ENCODE results near the gene BIN1. TPM values are rescaled to one million over a fixed set of nuclear protein-coding genes. Genes with fewer than 3 reads are reported as not detected.

The BIN1 gene
- polyA plus RNA-seq, 1 of the 3 experiments (the other 2 are of a cell fraction), result 40.3 TPM

GRCh38 chr2:126999106-126999756, 107.7 kb downstream of the BIN1 start:
- Histone ChIP-seq H3K27me3 (ENCODE audit: insufficient read depth) (no peaks in the 10 kb centered on the region), H3K36me3 (replicated peaks in 1 of 2; ENCODE audit: control insufficient read depth in 1 of 2, insufficient read depth in 2 of 2, low read length in 1 of 2) (no peaks in the 10 kb centered on the region), H3K79me2 (ENCODE audit: insufficient read depth) (no peaks in the 10 kb centered on the region), H3K9me3 (no peaks in the 10 kb centered on the region), H3K4me3 (ENCODE audit: low read depth in 2 of 2, low read length in 1 of 2) (no peak overlapping the region), H3K27ac (ENCODE audit: low read depth in 2 of 2, low read length in 1 of 2) (no peak overlapping the region), H3K4me1 (ENCODE audit: control insufficient read depth in 1 of 2, insufficient read depth in 2 of 2, low read depth in 1 of 2, low read length in 1 of 2) (peaks cover 0 to 3% of the 10 kb centered on the region in 2 experiments; a peak in 1 of 4 replicates), H4K20me1 (ENCODE audit: insufficient read depth) (no peaks in the 10 kb centered on the region), H3F3A (replicated peaks; ENCODE audit: insufficient read depth) (no peaks in the 10 kb centered on the region), H2AFZ (ENCODE audit: low read depth) (no peak overlapping the region), H3K4me2 (no peak overlapping the region), H3K9ac (no peak overlapping the region), H3K9me2 (no peaks in the 10 kb centered on the region)
- POLR2A ChIA-PET, result interaction anchor here (0.6 kb wide), 1 partner anchor 107 kb away, joined by 3 read pairs; no protein-coding TSS in a partner anchor
- no peak for DNase-seq
- TF ChIP-seq FOSL2 (IDR thresholded peaks at IDR 0.05; ENCODE audit: borderline replicate concordance, low read depth) (no peak), TCF12 (IDR thresholded peaks at IDR 0.05) (no peak), USF2 (IDR thresholded peaks at IDR 0.05; ENCODE audit: borderline replicate concordance, low read depth, low read length) (no peak), EZH2phosphoT487 (IDR thresholded peaks at IDR 0.05; ENCODE audit: borderline replicate concordance, low read depth) (no peak), MEF2A (IDR thresholded peaks at IDR 0.05; ENCODE audit: borderline replicate concordance, low read depth) (no peak), RXRA (IDR thresholded peaks at IDR 0.05; ENCODE audit: borderline replicate concordance, low read depth) (no peak), GATA2 (CRISPR knock-in tag; IDR thresholded peaks at IDR 0.05) (no peak), POLR2AphosphoS5 (IDR thresholded peaks at IDR 0.05; ENCODE audit: low read depth, low read length) (no peak), GABPA (IDR thresholded peaks at IDR 0.05; ENCODE audit: low read depth) (no peak), FOXM1 (IDR thresholded peaks at IDR 0.05; ENCODE audit: low read depth) (no peak), TEAD4 (IDR thresholded peaks at IDR 0.05; ENCODE audit: borderline replicate concordance, insufficient read depth) (no peak)
- CTCF ChIA-PET, result interaction anchor here (0.7 to 2.0 kb wide), 4 partner anchors 22 to 222 kb away, joined by 3 to 5 read pairs (median 4); no protein-coding TSS in a partner anchor
- WGBS (ENCODE audit: low lambda C conversion rate), result 40% methylated on average over 4 of the region's 5 CpGs

GRCh38 chr2:126998486-126998885, 108.5 kb downstream of the BIN1 start:
- ChIA-PET CTCF (interaction anchor here (1.2 to 1.8 kb wide), 2 partner anchors 26 to 204 kb away, joined by 4 read pairs; no protein-coding TSS in a partner anchor), POLR2A (no interaction called here)
- H3K27me3 ChIP-seq (ENCODE audit: insufficient read depth), result no peaks in the 10 kb centered on the region
- no peak overlapping the region for H3K27ac ChIP-seq (ENCODE audit: low read depth in 2 of 2, low read length in 1 of 2)
- no peak overlapping the region for H2AFZ ChIP-seq (ENCODE audit: low read depth)
- no peak overlapping the region for H3K9ac ChIP-seq
- no peaks in the 10 kb centered on the region for H3K79me2 ChIP-seq (ENCODE audit: insufficient read depth)
- H3K9me2 ChIP-seq, result no peaks in the 10 kb centered on the region
- TF ChIP-seq TEAD4 (IDR thresholded peaks at IDR 0.05; ENCODE audit: borderline replicate concordance, insufficient read depth), result no peak
- no peak for TF ChIP-seq YY1 (IDR thresholded peaks at IDR 0.05; ENCODE audit: low read depth)
- no peak for TF ChIP-seq USF1 (IDR thresholded peaks at IDR 0.05; ENCODE audit: borderline replicate concordance, low read depth)
- no peak for TF ChIP-seq USF2 (IDR thresholded peaks at IDR 0.05; ENCODE audit: borderline replicate concordance, low read depth, low read length)
- no peak for TF ChIP-seq NRF1 (IDR thresholded peaks at IDR 0.05; ENCODE audit: low read depth, low read length)
- no peak for TF ChIP-seq GABPA (IDR thresholded peaks at IDR 0.05; ENCODE audit: low read depth)
- no peak for TF ChIP-seq ELF1 (IDR thresholded peaks at IDR 0.05)
- TF ChIP-seq PBX3 (IDR thresholded peaks at IDR 0.05), result no peak
- no peak for TF ChIP-seq RCOR1 (IDR thresholded peaks at IDR 0.05; ENCODE audit: low read length)
- no peak for TF ChIP-seq RXRA (IDR thresholded peaks at IDR 0.05; ENCODE audit: borderline replicate concordance, low read depth)
- no peak for TF ChIP-seq SMC3 (IDR thresholded peaks at IDR 0.05; ENCODE audit: low read depth, low read length)
- TF ChIP-seq MAX (IDR thresholded peaks at IDR 0.05; ENCODE audit: low read depth), result no peak
- TF ChIP-seq EP300 (IDR thresholded peaks at IDR 0.05; ENCODE audit: borderline replicate concordance in 1 of 2, low read depth in 1 of 2, low read length in 1 of 2), result no peak
- TF ChIP-seq MXI1 (IDR thresholded peaks at IDR 0.05; ENCODE audit: low read depth, low read length), result no peak
- no peak for TF ChIP-seq CHD2 (IDR thresholded peaks at IDR 0.05; ENCODE audit: low read length, partially characterized antibody)
- no peak for TF ChIP-seq FOSL2 (IDR thresholded peaks at IDR 0.05; ENCODE audit: borderline replicate concordance, low read depth)
- TF ChIP-seq GATA2 (CRISPR knock-in tag; IDR thresholded peaks at IDR 0.05), result no peak
- TF ChIP-seq IRF3 (IDR thresholded peaks at IDR 0.05; ENCODE audit: low read depth, low read length), result no peak
- H3K36me3 ChIP-seq (replicated peaks in 1 of 2; ENCODE audit: control insufficient read depth in 1 of 2, insufficient read depth in 2 of 2, low read length in 1 of 2), result no peaks in the 10 kb centered on the region
- no peaks in the 10 kb centered on the region for H3K9me3 ChIP-seq
- H3F3A ChIP-seq (replicated peaks; ENCODE audit: insufficient read depth), result no peaks in the 10 kb centered on the region
- H3K4me3 ChIP-seq (ENCODE audit: low read depth in 2 of 2, low read length in 1 of 2), result no peak overlapping the region
- H4K20me1 ChIP-seq (ENCODE audit: insufficient read depth), result no peaks in the 10 kb centered on the region
- peaks cover 0 to 4% of the 10 kb centered on the region in 2 experiments; a peak in 1 of 4 replicates for H3K4me1 ChIP-seq (ENCODE audit: control insufficient read depth in 1 of 2, insufficient read depth in 2 of 2, low read depth in 1 of 2, low read length in 1 of 2)
- no peak overlapping the region for H3K4me2 ChIP-seq
- no peak for DNase-seq
